ENCODE measurements around the gene GNB1L.

GRCh38 chr22:19900707-19901436, 46.2 kb upstream of the GNB1L start:
- TF ChIP-seq, protein P1, sequence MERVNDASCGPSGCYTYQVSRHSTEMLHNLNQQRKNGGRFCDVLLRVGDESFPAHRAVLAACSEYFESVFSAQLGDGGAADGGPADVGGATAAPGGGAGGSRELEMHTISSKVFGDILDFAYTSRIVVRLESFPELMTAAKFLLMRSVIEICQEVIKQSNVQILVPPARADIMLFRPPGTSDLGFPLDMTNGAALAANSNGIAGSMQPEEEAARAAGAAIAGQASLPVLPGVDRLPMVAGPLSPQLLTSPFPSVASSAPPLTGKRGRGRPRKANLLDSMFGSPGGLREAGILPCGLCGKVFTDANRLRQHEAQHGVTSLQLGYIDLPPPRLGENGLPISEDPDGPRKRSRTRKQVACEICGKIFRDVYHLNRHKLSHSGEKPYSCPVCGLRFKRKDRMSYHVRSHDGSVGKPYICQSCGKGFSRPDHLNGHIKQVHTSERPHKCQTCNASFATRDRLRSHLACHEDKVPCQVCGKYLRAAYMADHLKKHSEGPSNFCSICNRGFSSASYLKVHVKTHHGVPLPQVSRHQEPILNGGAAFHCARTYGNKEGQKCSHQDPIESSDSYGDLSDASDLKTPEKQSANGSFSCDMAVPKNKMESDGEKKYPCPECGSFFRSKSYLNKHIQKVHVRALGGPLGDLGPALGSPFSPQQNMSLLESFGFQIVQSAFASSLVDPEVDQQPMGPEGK (CRISPR knock-in tag; IDR thresholded peaks at IDR 0.05; ENCODE audit: borderline replicate concordance), result no peak
- TF ChIP-seq CREB5 (CRISPR knock-in tag; IDR thresholded peaks at IDR 0.05; ENCODE audit: low read depth) (no peak), ZFP30 (CRISPR knock-in tag; IDR thresholded peaks at IDR 0.05) (no peak), GLIS3 (CRISPR knock-in tag; IDR thresholded peaks at IDR 0.05) (no peak), ISL1 (CRISPR knock-in tag; IDR thresholded peaks at IDR 0.05) (no peak), PPARA (CRISPR knock-in tag; IDR thresholded peaks at IDR 0.05; ENCODE audit: borderline replicate concordance) (no peak), CSDC2 (CRISPR knock-in tag; IDR thresholded peaks at IDR 0.05) (no peak), CSRNP3 (CRISPR knock-in tag; IDR thresholded peaks at IDR 0.05) (no peak), ZNF565 (CRISPR knock-in tag; conservative IDR thresholded peaks at IDR 0.05; ENCODE audit: low read depth) (no peak), POU6F1 (CRISPR knock-in tag; IDR thresholded peaks at IDR 0.05; ENCODE audit: borderline replicate concordance, low read depth) (no peak), ARNTL (CRISPR knock-in tag; IDR thresholded peaks at IDR 0.05; ENCODE audit: borderline replicate concordance, low read depth) (no peak)

All from SK-N-SH treated with all-trans-retinoic acid at 6 μM for 48 hours (cell line).